Ovary (tissue), 3 donors: ENCODE results near the gene ZNF23.

Source experiments
- CTCF ChIP-seq, 3 donors: fragments of 450-650 bp in 2 of 3; fragments of 200-600 bp in 1 of 3; IDR thresholded peaks; one replicate each; pipeline versions ENCODE4 v1.5.1 to v1.8.0; 2016 to 2022; ENCODE audit warnings: antibody characterized with exemption in 3 of 3, mild to moderate bottlenecking in 1 of 3
- EP300 ChIP-seq: sonication (generic); formaldehyde crosslinking; IDR thresholded peaks from one replicate; pipeline ENCODE4 v1.6.1; 2017; ENCODE audit warnings: antibody characterized with exemption
- POLR2A ChIP-seq: fragments of 450-650 bp; IDR thresholded peaks from one replicate; pipeline ENCODE4 v1.6.1; 2017; ENCODE audit warnings: antibody characterized with exemption, mild to moderate bottlenecking, moderate library complexity
- donor health status: DM: no; HTN: no; CAD: no.

DNA sequence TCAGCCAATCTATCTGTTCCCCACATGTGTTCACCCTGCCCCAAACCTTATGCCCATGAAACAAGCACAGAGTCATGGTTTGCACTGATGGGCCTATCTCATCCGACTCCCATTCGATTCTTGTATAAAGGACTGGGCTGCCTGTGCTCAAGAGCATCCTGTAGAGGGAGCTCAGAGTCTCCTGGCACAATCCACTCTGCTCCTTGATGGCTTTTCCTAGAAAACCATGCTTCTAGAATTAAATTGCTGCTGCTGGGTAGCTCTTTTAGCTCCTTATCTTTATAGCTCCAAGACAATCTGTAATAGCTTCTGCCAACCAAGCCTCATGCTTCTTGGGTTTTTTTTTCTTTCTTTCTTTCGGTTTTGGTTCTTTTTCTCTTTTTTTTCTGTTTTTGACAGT lies 17.4 kb upstream of the ZNF23 start:
- TF ChIP-seq CTCF (IDR thresholded peaks at IDR 0.05): no peak
- TF ChIP-seq POLR2A: no peak
- TF ChIP-seq EP300: no peak
